CD4-positive, CD25-positive, alpha-beta regulatory T cell (primary cell): ENCODE results near the gene PPP6R1. TPM values are rescaled to one million over a fixed set of nuclear protein-coding genes. Genes with fewer than 3 reads are reported as not detected.
A peak's percentile ranks its signal among the peaks of the same experiment; 100 is the strongest.

Experiments
- ATAC-seq, 2 donors: fragments of 150-1000 bp; cut with Tn5 transposase; one replicate each; pipeline ENCODE4 v1.10.0; 2021; ENCODE audit warnings: low read depth in 2 of 2, moderate number of reproducible peaks in 2 of 2, moderate library complexity in 1 of 2
- DNase-seq, 3 donors: peaks; one replicate each; pipeline versions ENCODE4 v3.0.0 to v3.0.0-alpha.2; 2012 to 2022; ENCODE audit warnings: mixed read lengths in 1 of 3
- H3K27ac ChIP-seq: one replicate; pipeline ENCODE4 v1.7.0; 2013; ENCODE audit warnings: mild to moderate bottlenecking, low read length; ENCODE audit not compliant: insufficient read depth, poor library complexity, severe bottlenecking
- H3K27me3 ChIP-seq: one replicate; pipeline ENCODE4 v1.7.0; 2013; ENCODE audit warnings: low read length; ENCODE audit not compliant: control insufficient read depth, insufficient read depth
- H3K36me3 ChIP-seq: one replicate; pipeline ENCODE4 v1.7.0; 2013; ENCODE audit warnings: mild to moderate bottlenecking, low read length, moderate library complexity; ENCODE audit not compliant: control insufficient read depth, insufficient read depth
- H3K4me1 ChIP-seq: 2 replicates; pipeline ENCODE4 v1.7.0; 2013; ENCODE audit warnings: mild to moderate bottlenecking, low read length; ENCODE audit not compliant: insufficient read depth, control insufficient read depth, poor library complexity, severe bottlenecking
- H3K4me3 ChIP-seq: one replicate; pipeline ENCODE4 v1.7.0; 2013; ENCODE audit warnings: low read depth, mild to moderate bottlenecking, low read length, moderate library complexity
- H3K9me3 ChIP-seq, 2 experiments: 1 replicate in 1 of 2; 2 replicates in 1 of 2; pipeline ENCODE4 v1.7.0; 2013; ENCODE audit warnings: low read length in 2 of 2, mild to moderate bottlenecking in 1 of 2, moderate library complexity in 1 of 2; ENCODE audit not compliant: control insufficient read depth in 2 of 2
- H3K27ac Mint-ChIP-seq, 3 donors: one replicate each; pipeline ENCODE4 v1.8.0; 2020 to 2022; ENCODE audit warnings: mild to moderate bottlenecking in 3 of 3, mixed read lengths in 3 of 3, moderate library complexity in 2 of 3
- H3K27me3 Mint-ChIP-seq: one replicate; pipeline ENCODE4 v1.8.0; 2022; ENCODE audit warnings: mild to moderate bottlenecking, mixed read lengths
- H3K36me3 Mint-ChIP-seq: one replicate; pipeline ENCODE4 v1.8.0; 2020; ENCODE audit warnings: mixed read lengths
- H3K4me1 Mint-ChIP-seq, 4 donors: one replicate each; pipeline ENCODE4 v1.8.0; 2020 to 2022; ENCODE audit warnings: mixed read lengths in 4 of 4, mild to moderate bottlenecking in 1 of 4
- H3K4me3 Mint-ChIP-seq, 4 donors: one replicate each; pipeline ENCODE4 v1.8.0; 2020 to 2022; ENCODE audit warnings: mild to moderate bottlenecking in 4 of 4, mixed read lengths in 4 of 4, moderate library complexity in 3 of 4
- H3K9me3 Mint-ChIP-seq, 7 donors: one replicate each; pipeline ENCODE4 v1.8.0; 2020 to 2022; ENCODE audit warnings: mixed read lengths in 7 of 7, mild to moderate bottlenecking in 3 of 7, moderate library complexity in 2 of 7
- polyA plus RNA-seq, 4 donors: library from polyadenylated mRNA; unstranded; fragments of 300-500 nt; fragmentation: Illumina TruSeq; gene quantifications; one replicate each; pipeline ENCODE4 v1.2.3, GENCODE V29; 2021
- total RNA-seq: library from RNA; stranded (reverse); gene quantifications from one replicate; pipeline ENCODE4 v1.2.3, GENCODE V29; 2022

Gene PPP6R1
- total and polyA plus RNA-seq, 5 donors from 2014 or later, result 38.9 to 168 (median 46.6) TPM

GRCh38 chr19:55262359-55262758 is 3.5 kb upstream of the PPP6R1 start:
- H3K9me3 Mint-ChIP-seq, result peaks cover 0 to 7% (median 1%) of the 10 kb centered on the region in 7 donors
- DNase-seq, result no peak
- no peak for ATAC-seq
- no peak overlapping the region for H3K4me3 Mint-ChIP-seq
- H3K27me3 Mint-ChIP-seq, result peaks cover 4% of the 10 kb centered on the region
- peaks cover 15% of the 10 kb centered on the region for H3K4me1 ChIP-seq
- no peaks in the 10 kb centered on the region for H3K9me3 ChIP-seq
- H3K4me1 Mint-ChIP-seq, result peaks cover 4 to 22% (median 10%) of the 10 kb centered on the region in 4 donors
- H3K27ac ChIP-seq, result no peak overlapping the region
- H3K27ac Mint-ChIP-seq, result peak overlapping the region in 1 of 3 donors; percentile 79
- no peaks in the 10 kb centered on the region for H3K27me3 ChIP-seq
- no peaks in the 10 kb centered on the region for H3K36me3 ChIP-seq
- H3K36me3 Mint-ChIP-seq, result peaks cover 9% of the 10 kb centered on the region
- H3K4me3 ChIP-seq, result no peak overlapping the region

GRCh38 chr19:55261671-55262126 is 2.9 kb upstream of the PPP6R1 start:
- Mint-ChIP-seq H3K27me3 (peaks cover 4% of the 10 kb centered on the region), H3K27ac (no peak overlapping the region), H3K4me1 (peaks cover 3 to 27% (median 15%) of the 10 kb centered on the region in 4 donors), H3K9me3 (peaks cover 0 to 5% (median 1%) of the 10 kb centered on the region in 7 donors), H3K36me3 (peaks cover 8% of the 10 kb centered on the region), H3K4me3 (peak overlapping the region in 1 of 4 donors; percentile 15)
- DNase-seq (no peak), ATAC-seq (no peak)
- Histone ChIP-seq H3K9me3 (no peaks in the 10 kb centered on the region), H3K27me3 (no peaks in the 10 kb centered on the region), H3K4me1 (peaks cover 21% of the 10 kb centered on the region), H3K4me3 (no peak overlapping the region), H3K36me3 (no peaks in the 10 kb centered on the region), H3K27ac (no peak overlapping the region)

- peaks cover 12% of the 10 kb centered on the region for H3K36me3 Mint-ChIP-seq
- peak overlapping the region; percentile 93 to 97 (median 96) for H3K27ac Mint-ChIP-seq
- Histone ChIP-seq H3K4me1 (peaks cover 41% of the 10 kb centered on the region), H3K27me3 (no peaks in the 10 kb centered on the region), H3K27ac (peak overlapping the region; percentile 93), H3K4me3 (peak overlapping the region; percentile 79), H3K9me3 (no peaks in the 10 kb centered on the region), H3K36me3 (no peaks in the 10 kb centered on the region)
- DNase-seq, result no peak
- H3K27me3 Mint-ChIP-seq, result peaks cover 4% of the 10 kb centered on the region
- ATAC-seq, result no peak
- H3K9me3 Mint-ChIP-seq, result no peaks in the 10 kb centered on the region
- peak overlapping the region; percentile 92 to 97 (median 95) for H3K4me3 Mint-ChIP-seq
- H3K4me1 Mint-ChIP-seq, result peaks cover 6 to 42% (median 28%) of the 10 kb centered on the region in 4 donors
Measured at GRCh38 chr19:55259540-55260210, 858 bp upstream of the PPP6R1 start.

- peaks cover 12% of the 10 kb centered on the region for H3K36me3 Mint-ChIP-seq
- peak overlapping the region in 2 of 3 donors; percentile 96 to 97 for H3K27ac Mint-ChIP-seq
- DNase-seq, result peak in 1 of 3 donors; percentile 50
- H3K9me3 Mint-ChIP-seq, result no peaks in the 10 kb centered on the region
- H3K27ac ChIP-seq, result peak overlapping the region; percentile 93
- H3K4me1 ChIP-seq, result peaks cover 54% of the 10 kb centered on the region
- H3K4me1 Mint-ChIP-seq, result peaks cover 12 to 54% (median 35%) of the 10 kb centered on the region in 4 donors
- no peaks in the 10 kb centered on the region for H3K27me3 ChIP-seq
- H3K4me3 Mint-ChIP-seq, result peak overlapping the region; percentile 94 to 97 (median 96)
- ATAC-seq, result no peak
- H3K27me3 Mint-ChIP-seq, result peaks cover 4% of the 10 kb centered on the region
- H3K9me3 ChIP-seq, result no peaks in the 10 kb centered on the region
- H3K36me3 ChIP-seq, result no peaks in the 10 kb centered on the region
- H3K4me3 ChIP-seq, result peak overlapping the region; percentile 44
Measured at GRCh38 chr19:55258476-55258827, 365 bp downstream of the PPP6R1 start.

- Histone ChIP-seq H3K4me1 (peaks cover 61% of the 10 kb centered on the region), H3K4me3 (peak overlapping the region; percentile 85), H3K27ac (peak overlapping the region; percentile 93), H3K9me3 (no peaks in the 10 kb centered on the region), H3K27me3 (no peaks in the 10 kb centered on the region), H3K36me3 (no peaks in the 10 kb centered on the region)
- Mint-ChIP-seq H3K36me3 (peaks cover 12% of the 10 kb centered on the region), H3K27me3 (peaks cover 4% of the 10 kb centered on the region), H3K9me3 (no peaks in the 10 kb centered on the region), H3K4me1 (peaks cover 12 to 61% (median 38%) of the 10 kb centered on the region in 4 donors), H3K4me3 (peak overlapping the region; percentile 97 to 99 (median 97)), H3K27ac (peak overlapping the region; percentile 94 to 99 (median 98))
- DNase-seq (peak in 2 of 3 donors; percentile 28 to 35), ATAC-seq (no peak)
Measured at GRCh38 chr19:55257461-55258420, 1.1 kb downstream of the PPP6R1 start.

- Histone ChIP-seq H3K36me3 (no peaks in the 10 kb centered on the region), H3K4me1 (peaks cover 70% of the 10 kb centered on the region), H3K9me3 (no peaks in the 10 kb centered on the region), H3K27ac (peak overlapping the region; percentile 93), H3K27me3 (no peaks in the 10 kb centered on the region), H3K4me3 (peak overlapping the region; percentile 85)
- no peak for ATAC-seq
- Mint-ChIP-seq H3K4me3 (peak overlapping the region; percentile 97 to 99 (median 97)), H3K9me3 (no peaks in the 10 kb centered on the region), H3K27ac (peak overlapping the region; percentile 94 to 99 (median 98)), H3K36me3 (peaks cover 13% of the 10 kb centered on the region), H3K4me1 (peaks cover 13 to 71% (median 38%) of the 10 kb centered on the region in 4 donors), H3K27me3 (peaks cover 4% of the 10 kb centered on the region)
- DNase-seq, result peak in 1 of 3 donors; percentile 14
Measured at GRCh38 chr19:55256562-55257460, 2.0 kb downstream of the PPP6R1 start.
